Measurements from ENCODE around the gene AGO3.

Gene AGO3

DNA sequence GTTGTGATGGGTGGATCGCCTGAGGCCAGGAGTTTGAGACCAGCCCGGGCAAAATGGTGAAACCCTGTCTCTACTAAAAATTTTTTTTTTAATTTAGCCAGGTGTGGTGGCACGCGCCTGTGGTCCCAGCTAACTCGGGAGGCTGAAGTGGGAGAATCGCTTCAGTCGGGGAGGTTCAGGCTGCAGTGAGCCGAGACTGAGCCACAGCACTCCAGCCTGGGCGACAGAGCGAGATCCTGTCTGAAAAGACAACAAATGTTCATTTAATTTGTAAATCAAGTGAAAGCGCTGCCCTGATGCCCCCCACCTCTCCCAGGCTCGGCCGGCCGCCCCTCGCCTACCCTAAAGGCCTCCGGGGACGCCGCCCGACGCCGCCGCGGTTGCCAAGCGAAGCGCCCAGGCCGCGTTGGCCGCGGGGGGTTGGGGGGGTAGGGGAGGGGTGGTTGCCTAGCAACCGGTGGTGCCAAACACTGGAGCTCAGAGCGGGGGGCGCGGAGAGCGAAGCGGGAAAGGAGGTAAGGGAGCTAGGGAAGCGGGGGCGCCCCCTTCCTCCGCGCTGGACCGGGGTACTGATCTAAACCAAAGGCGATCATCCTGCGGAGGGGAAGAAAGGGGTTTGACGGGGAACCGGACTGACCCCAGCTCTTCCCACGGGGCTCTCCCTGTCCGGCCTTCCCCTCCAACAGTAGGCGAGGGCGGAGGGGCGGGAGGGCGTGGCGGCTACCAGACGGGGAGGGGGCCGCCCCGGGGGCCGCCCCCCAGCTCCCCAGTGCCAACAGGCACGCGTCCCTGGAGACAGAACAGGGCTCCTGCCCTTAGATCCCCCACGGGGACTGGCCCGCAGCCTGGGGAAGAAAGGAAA is 153.0 kb downstream of the AGO3 start, which contains the start of gene TEKT2:
TEKT2 (plus strand) TSS at position 460 of the 862 bp plus-strand sequence. CDS start 828 bp downstream, outside the sequence.
- peak; percentile 34 for DNase-seq (ENCODE audit: low spot score)

- no peak for DNase-seq (ENCODE audit: low spot score)
Observed at GRCh38 chr1:36084497-36085115, 153.7 kb downstream of the AGO3 start.

- no peak for DNase-seq (ENCODE audit: low spot score)
Observed at GRCh38 chr1:36085126-36085525, 154.2 kb downstream of the AGO3 start.

GRCh38 chr1:36085686-36086526 is 155.0 kb downstream of the AGO3 start:
- no peak for DNase-seq (ENCODE audit: low spot score)

DNA sequence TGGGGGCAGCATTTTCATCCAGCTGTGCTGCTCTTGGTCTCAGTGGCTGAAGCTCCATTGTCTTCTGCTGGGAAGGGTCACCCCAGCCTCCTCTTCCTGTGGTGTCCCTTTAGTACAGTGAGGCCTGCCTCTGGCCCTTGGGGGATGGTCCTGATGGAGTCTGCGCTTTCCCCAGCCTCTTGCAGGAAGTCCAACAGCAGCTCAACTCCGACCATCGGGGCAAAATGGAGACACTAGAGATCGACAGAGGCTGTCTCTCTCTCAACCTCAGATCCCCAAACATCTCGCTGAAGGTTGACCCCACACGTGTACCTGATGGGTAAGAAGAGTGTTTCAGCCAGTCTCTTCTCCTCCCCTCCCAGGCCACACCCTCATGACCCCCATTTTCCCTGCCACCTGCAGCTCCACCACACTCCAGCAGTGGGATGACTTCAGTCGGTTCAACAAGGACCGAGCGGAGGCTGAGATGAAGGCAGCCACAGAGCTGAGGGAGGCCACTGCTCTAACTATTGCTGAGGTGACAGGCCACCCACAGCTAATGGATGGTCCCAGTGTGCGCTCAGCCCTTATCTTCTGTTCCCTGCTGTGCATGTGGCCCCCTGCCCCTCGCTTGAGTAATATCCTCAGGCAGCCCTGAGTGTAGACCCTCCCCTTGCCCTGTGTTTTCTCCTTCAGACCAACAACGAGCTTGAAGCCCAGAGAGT is 155.8 kb downstream of the AGO3 start:
- no peak for DNase-seq (ENCODE audit: low spot score)

- no peak for DNase-seq (ENCODE audit: low spot score)
Observed at GRCh38 chr1:36087233-36088123, 156.6 kb downstream of the AGO3 start.

DNA sequence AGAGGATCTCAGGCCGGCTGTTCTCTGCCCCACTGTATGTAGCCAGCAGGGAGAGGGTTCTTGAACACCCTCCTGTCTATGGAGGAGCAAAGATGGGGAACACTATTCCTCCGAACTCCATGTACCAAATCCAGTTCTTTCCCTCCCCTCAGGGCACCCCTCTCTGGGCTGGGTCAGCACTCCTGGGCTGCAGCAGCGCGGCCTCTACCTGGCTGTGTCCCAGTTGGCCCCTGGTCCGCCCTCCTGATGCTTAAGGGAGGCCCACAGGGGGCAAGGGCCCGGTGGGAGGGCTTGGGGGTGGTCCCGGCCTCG is 157.3 kb downstream of the AGO3 start:
- no peak for DNase-seq (ENCODE audit: low spot score)

GRCh38 chr1:36088577-36089392 is 157.9 kb downstream of the AGO3 start, which contains the start of gene ADPRS:
Gene ADPRS, plus strand, starts transcription at chr1:36088892. Its CDS starts 13 bp downstream, at chr1:36088905.
- DNase-seq (ENCODE audit: low spot score): peak; percentile 90

GRCh38 chr1:36089393-36090121 is 158.7 kb downstream of the AGO3 start:
- DNase-seq (ENCODE audit: low spot score): no peak

GRCh38 chr1:36091141-36091540 is 160.2 kb downstream of the AGO3 start:
- DNase-seq (ENCODE audit: low spot score): no peak

GRCh38 chr1:36091698-36092097 is 160.8 kb downstream of the AGO3 start:
- no peak for DNase-seq (ENCODE audit: low spot score)

DNA sequence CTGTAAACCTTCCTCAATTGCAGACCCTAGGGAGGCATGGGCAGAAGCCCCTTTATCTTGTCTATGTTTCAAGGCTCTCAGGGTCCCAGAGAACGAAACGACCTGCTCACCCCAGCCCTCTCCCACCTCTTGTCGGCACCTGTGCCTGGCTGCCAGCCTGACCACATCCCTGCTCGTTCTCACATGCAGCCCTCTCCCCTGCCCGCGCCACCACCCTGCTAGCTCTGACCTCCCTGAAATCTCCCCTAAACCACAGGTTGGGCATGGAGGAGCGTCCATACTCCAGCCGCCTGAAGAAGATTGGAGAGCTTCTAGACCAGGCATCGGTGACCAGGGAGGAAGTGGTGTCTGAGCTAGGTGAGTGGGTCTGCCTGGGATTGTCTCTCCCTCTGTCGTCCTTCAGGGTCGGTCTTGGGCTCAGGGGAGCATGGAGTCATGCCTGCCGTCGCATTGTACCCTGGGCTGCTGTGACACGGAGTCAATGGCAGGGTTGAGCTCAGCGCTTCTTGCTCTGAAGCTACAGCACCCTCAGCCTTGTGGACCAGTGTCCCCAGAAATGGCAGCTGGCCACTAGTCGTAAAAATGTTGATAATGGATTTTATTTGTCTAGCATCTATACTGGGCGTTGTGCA is 161.4 kb downstream of the AGO3 start:
- DNase-seq (ENCODE audit: low spot score): no peak

DNA sequence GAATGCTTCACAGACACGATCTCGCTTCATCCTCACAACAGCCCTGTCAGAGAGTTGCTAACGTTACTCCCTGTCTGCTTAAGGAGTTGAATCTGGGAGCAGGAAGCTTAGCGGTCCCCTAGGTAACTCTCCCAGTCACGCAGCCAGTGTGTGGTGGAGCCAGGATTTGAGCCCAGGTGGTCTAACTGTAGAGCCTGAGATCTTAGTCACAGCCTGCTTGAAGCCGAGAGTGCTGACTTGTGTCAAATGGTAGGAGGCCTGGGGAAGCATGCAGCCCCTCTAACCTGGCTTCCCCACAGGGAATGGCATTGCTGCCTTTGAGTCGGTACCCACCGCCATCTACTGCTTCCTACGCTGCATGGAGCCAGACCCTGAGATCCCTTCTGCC is 161.9 kb downstream of the AGO3 start:
- no peak for DNase-seq (ENCODE audit: low spot score)

DNA sequence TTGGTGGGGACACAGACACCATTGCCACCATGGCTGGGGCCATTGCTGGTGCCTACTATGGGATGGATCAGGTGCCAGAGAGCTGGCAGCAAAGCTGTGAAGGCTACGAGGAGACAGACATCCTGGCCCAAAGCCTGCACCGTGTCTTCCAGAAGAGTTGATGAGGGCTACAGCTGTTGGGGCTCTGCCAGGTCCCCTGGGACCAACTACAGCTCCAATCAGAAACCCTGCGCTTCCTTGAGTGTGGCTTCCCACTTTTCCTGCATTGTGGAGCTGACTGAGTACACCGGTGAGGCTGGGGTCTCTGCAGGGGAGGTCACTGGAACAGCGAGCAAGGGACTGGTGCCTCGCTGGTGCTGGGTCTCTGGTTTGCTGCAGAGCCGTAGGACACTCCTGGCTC is 162.3 kb downstream of the AGO3 start:
- no peak for DNase-seq (ENCODE audit: low spot score)

DNA sequence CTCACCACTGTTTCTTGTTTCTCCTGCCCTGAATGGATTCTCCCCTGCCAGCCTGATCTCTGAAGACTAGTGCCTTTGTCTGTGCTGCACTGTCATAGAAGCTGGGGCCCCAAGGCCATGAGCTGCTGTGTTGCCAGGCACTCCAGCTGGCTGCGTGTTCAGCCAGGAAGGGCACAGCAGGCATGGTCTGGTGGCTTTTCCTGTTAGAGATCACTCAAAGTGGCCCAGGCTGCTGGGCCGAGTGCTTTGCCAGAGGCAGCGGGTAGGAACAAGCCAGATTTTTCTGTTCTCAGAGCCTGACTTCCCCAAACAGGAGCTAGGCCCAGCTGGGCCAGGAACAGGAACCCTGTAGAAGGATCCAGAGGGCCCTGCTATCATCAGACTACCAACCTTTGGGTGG is 163.0 kb downstream of the AGO3 start:
- DNase-seq (ENCODE audit: low spot score): no peak

DNA sequence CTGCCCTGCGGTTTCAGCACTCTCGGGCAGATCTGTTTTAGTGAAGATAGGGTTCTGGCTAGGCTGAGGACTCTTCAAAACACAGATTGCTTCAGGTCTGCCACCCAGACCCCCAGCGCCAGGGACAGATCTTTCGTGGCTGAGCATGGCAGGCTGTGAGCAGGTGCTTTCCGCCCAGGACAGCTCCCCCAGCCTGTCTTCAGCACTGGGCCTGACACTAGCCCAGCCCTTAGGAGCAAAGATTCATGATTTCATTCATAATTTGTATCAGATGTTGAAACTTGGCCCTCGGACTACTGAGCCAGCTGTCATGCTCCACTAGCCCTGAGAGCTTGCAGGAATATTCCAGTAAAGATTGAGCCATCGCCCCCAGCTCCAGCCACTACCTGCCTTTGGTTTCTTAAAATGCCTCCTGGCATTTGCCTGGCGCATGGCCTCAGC is 163.7 kb downstream of the AGO3 start:
- no peak for DNase-seq (ENCODE audit: low spot score)

DNA sequence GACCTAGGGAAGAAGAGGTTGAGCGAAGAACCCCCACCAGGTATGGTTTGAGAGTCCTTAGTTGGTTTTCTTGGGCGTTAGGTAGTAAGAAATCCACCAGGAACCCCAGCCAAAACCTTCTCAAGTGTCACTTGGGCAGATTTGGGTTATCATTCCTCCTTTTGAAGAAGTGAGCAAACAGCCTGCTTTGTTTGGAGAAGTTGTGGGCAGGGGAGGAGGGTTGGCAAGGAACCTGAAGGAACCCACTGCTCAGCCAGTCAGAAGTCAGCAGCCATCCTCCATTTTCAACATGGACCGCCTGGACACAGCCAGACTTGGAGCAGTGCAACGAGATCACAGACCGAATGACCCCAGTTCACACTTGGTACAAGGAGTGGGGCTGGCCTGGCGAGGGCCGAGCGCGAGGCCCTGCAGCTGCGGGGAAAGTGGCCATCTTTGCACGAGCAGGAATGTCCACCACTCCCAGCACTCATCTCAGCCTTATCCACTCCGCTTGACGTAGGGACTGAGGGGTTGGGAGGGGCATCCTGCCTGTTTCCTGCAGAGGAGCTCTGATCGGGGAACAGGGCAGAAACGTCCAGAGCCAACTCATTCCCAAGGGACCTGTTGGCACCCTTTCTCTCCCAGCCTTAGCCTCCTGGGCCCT is 165.0 kb downstream of the AGO3 start:
- no peak for DNase-seq (ENCODE audit: low spot score)

Measured in germinal center (tissue), 1 donor.